Measurements from ENCODE around the gene DHRS11. TPM values are rescaled to one million over a fixed set of nuclear protein-coding genes. Genes with fewer than 3 reads are reported as not detected.
A peak's percentile ranks its signal among the peaks of the same experiment; 100 is the strongest.

DHRS11 gene
- total and polyA plus RNA-seq, 3 donors from 2014 or later = 13.9 to 38.3 (median 17.6) TPM

DNA sequence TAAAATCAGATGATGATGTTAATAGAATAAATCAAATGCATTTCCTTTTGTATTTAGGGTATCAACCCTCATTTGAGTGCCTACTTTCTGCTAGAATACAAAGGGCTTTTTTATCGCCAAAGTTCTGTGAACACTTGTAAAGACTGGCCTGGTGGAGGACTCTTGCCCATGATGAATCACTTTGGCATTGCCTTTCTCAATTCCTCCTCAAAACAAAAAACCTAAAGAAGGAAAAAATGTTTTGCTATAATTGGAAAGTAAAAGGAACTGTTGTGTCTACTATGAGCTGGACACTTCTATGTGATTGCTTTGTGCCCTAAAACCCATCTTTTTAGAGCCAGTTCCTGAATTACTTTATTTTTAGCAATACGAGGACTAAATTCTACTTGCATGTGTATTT is 13.0 kb upstream of the DHRS11 start:
- H3K9me3 ChIP-seq = no peaks in the 10 kb centered on the region

DNA sequence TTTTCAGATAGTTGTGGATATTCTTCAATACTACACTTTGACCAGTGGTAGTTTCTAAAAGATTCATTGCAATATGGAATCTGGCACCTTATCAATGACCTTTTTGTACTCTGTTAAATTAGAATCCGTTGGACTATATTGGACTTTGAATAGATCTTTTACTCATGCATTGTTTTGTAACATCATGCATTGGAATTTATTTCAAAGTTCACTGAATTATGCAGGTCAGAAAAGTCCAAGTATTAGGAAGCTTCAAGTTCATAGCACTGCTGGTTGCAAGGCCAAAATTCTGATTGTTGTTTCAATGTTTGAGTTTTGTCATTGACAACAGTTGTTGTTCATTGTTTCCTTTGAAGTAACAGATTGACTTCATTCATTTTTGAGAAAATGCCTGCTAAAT is 7.9 kb upstream of the DHRS11 start:
- H3K4me1 ChIP-seq = no peaks in the 10 kb centered on the region
- DNase-seq = no peak
- H3K27me3 ChIP-seq = no peaks in the 10 kb centered on the region
- WGBS, 2 donors = 52 to 67% methylated on average over 1 of the region's 1 CpG
- H3K36me3 ChIP-seq (ENCODE audit: low read depth, missing control alignments) = no peaks in the 10 kb centered on the region
- no peak overlapping the region for H3K4me3 ChIP-seq
- no peaks in the 10 kb centered on the region for H3K9me3 ChIP-seq
- no peak overlapping the region for H3K27ac ChIP-seq
- no peak for TF ChIP-seq POLR2A (IDR thresholded peaks at IDR 0.05)
- TF ChIP-seq, protein P1, sequence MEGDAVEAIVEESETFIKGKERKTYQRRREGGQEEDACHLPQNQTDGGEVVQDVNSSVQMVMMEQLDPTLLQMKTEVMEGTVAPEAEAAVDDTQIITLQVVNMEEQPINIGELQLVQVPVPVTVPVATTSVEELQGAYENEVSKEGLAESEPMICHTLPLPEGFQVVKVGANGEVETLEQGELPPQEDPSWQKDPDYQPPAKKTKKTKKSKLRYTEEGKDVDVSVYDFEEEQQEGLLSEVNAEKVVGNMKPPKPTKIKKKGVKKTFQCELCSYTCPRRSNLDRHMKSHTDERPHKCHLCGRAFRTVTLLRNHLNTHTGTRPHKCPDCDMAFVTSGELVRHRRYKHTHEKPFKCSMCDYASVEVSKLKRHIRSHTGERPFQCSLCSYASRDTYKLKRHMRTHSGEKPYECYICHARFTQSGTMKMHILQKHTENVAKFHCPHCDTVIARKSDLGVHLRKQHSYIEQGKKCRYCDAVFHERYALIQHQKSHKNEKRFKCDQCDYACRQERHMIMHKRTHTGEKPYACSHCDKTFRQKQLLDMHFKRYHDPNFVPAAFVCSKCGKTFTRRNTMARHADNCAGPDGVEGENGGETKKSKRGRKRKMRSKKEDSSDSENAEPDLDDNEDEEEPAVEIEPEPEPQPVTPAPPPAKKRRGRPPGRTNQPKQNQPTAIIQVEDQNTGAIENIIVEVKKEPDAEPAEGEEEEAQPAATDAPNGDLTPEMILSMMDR (IDR thresholded peaks at IDR 0.05) = no peak
- intact Hi-C loops (cut with DNase I; ENCODE audit: low total_unique reads) = no loop called here

More for the DNA sequence above, 13.0 kb upstream of the DHRS11 start:
- TF ChIP-seq, protein P1 (IDR thresholded peaks at IDR 0.05) = no peak
- no peak for TF ChIP-seq POLR2A (IDR thresholded peaks at IDR 0.05)
- Histone ChIP-seq H3K27me3 (no peaks in the 10 kb centered on the region), H3K36me3 (ENCODE audit: low read depth, missing control alignments) (no peaks in the 10 kb centered on the region), H3K27ac (no peak overlapping the region), H3K4me3 (no peak overlapping the region), H3K4me1 (no peaks in the 10 kb centered on the region)
- 93 to 95% methylated on average over 2 of the region's 2 CpGs for WGBS, 2 donors
- no peak for DNase-seq
- intact Hi-C loops (cut with DNase I; ENCODE audit: low total_unique reads) = no loop called here

DNA sequence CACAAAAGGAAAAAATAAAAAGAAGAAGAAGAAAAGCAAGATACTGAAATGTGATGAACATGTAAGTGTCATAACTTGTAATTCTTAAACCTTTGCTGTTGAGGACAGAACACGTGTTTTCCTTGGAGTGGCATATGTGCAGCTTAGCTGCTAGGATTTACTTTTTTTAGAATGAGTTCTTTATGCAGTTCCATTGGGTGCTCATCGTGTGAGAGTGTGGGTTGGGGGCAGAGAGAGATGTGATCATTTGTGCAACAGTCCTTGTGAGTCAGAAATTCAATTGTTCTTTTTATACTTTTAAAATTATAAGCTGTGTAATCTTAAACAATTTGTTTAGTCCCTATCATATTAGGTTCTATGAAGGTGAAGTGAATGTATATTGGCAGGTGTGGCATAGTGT is 5.5 kb upstream of the DHRS11 start:
- no peak overlapping the region for H3K4me3 ChIP-seq
- TF ChIP-seq, protein P1 (IDR thresholded peaks at IDR 0.05) = no peak
- no peak for TF ChIP-seq POLR2A (IDR thresholded peaks at IDR 0.05)
- intact Hi-C loops (cut with DNase I; ENCODE audit: low total_unique reads) = no loop called here
- H3K27me3 ChIP-seq = no peaks in the 10 kb centered on the region
- 89 to 97% methylated on average over 2 of the region's 2 CpGs for WGBS, 2 donors
- H3K4me1 ChIP-seq = peaks cover 1% of the 10 kb centered on the region
- H3K36me3 ChIP-seq (ENCODE audit: low read depth, missing control alignments) = no peaks in the 10 kb centered on the region
- no peak for DNase-seq
- no peaks in the 10 kb centered on the region for H3K9me3 ChIP-seq
- no peak overlapping the region for H3K27ac ChIP-seq

DNA sequence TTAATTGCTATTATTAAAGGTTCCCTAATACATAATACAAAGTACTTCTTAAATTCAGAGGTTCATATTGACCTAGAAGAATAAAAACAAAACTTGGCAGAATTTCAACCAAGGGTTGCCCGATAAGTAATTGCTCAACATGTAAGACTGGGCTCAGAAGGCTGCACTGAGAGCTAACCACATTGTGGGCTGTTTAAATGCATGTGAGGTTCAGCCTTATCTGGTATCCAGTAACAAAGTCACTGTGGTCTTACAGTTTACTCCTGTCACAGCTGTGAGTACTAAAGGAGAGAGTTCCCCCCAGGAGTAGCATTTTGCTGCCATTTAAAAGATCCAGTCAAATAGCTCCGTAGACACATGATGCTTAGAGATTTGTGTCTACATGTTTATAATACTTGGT is 1.6 kb upstream of the DHRS11 start:
- Histone ChIP-seq H3K4me3 (no peak overlapping the region), H3K36me3 (ENCODE audit: low read depth, missing control alignments) (no peaks in the 10 kb centered on the region), H3K27ac (no peak overlapping the region), H3K27me3 (no peaks in the 10 kb centered on the region), H3K9me3 (no peaks in the 10 kb centered on the region), H3K4me1 (peaks cover 12% of the 10 kb centered on the region)
- TF ChIP-seq, protein P1 (IDR thresholded peaks at IDR 0.05) = no peak
- TF ChIP-seq POLR2A (IDR thresholded peaks at IDR 0.05) = no peak
- no peak for DNase-seq
- intact Hi-C loops (cut with DNase I; ENCODE audit: low total_unique reads) = loop anchor here (10.0 kb wide), 1 partner anchor 45 kb away; the partner anchor contains the start of gene GGNBP2
- WGBS, 2 donors = 66 to 80% methylated on average over 2 of the region's 2 CpGs

DNA sequence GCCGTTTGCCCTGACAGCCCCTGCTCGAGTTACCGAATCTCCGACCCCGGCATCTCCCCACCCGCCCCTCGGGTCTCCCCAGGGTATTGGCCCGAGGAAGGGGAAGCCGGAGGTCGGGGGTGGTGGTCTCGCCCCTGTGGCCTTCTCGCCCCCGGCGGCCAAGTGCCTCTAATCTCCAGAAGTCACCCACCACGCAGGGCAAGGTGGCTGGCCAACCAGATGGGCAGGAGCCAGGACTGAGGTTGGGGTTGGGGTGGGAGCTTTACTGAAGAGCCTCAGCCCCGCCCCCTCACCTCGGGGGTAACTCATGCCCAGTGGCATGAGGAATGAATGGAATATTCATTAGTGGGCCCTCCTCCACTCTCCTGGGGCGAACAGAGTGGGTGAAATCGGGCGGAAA is 637 bp downstream of the DHRS11 start:
- DNase-seq = no peak
- WGBS, 2 donors = 4 to 16% methylated on average over 5 to 20 of the region's 20 CpGs
- intact Hi-C loops (cut with DNase I; ENCODE audit: low total_unique reads) = loop anchor here (10.0 kb wide), 1 partner anchor 48 kb away; the partner anchor contains the start of gene GGNBP2
- Histone ChIP-seq H3K9me3 (no peaks in the 10 kb centered on the region), H3K27ac (peak overlapping the region in 1 of 2 donors; percentile 68), H3K36me3 (ENCODE audit: low read depth, missing control alignments) (no peaks in the 10 kb centered on the region), H3K4me1 (peaks cover 12% of the 10 kb centered on the region), H3K27me3 (no peaks in the 10 kb centered on the region), H3K4me3 (peak overlapping the region; percentile 74 to 84)
- TF ChIP-seq, protein P1 (IDR thresholded peaks at IDR 0.05) = no peak
- no peak for TF ChIP-seq POLR2A (IDR thresholded peaks at IDR 0.05)
